H1 (cell line): ENCODE data around the gene GPC3. TPM values are rescaled to one million over a fixed set of nuclear protein-coding genes. Genes with fewer than 3 reads are reported as not detected.

Source experiments
- CTCF ChIA-PET: fragments of 300-600 bp; sonication (Branson Sonifier 250); formaldehyde crosslinking; loops from one replicate; lab custom pipeline; 2021; ENCODE audit not compliant: partially characterized antibody; lab: Charles Lee
- POLR2A ChIA-PET: fragments of 300-600 bp; sonication (Branson Sonifier 250); formaldehyde crosslinking; loops from one replicate; lab custom pipeline; 2021; ENCODE audit warnings: inconsistent platforms; ENCODE audit not compliant: partially characterized antibody; lab: Charles Lee
- DNase-seq, 2 experiments: peaks; one replicate each; pipeline versions ENCODE4 v3.0.0 to v3.0.0-alpha.2; 2010 to 2022; ENCODE audit warnings: low spot score in 2 of 2, low read depth in 1 of 2, mixed read lengths in 1 of 2
- FAIRE-seq: peaks from 2 replicates; lab custom pipeline; 2011; peaks lifted over from hg19 to GRCh38; lab: Jason Lieb, UNC
- H2AFZ ChIP-seq: 2 replicates; pipeline ENCODE4 v1.8.1; 2012; ENCODE audit warnings: low read length, inconsistent platforms
- H2AK5ac ChIP-seq: 2 replicates; pipeline ENCODE4 v1.6.1; 2013; ENCODE audit warnings: low read depth, low read length
- H2BK120ac ChIP-seq: replicated peaks from 2 replicates; pipeline ENCODE3; 2013; ENCODE audit warnings: low read depth, low read length, inconsistent platforms
- H2BK12ac ChIP-seq: 2 replicates; pipeline ENCODE4 v1.6.1; 2013; ENCODE audit warnings: low read depth, low read length
- H2BK15ac ChIP-seq: 2 replicates; pipeline ENCODE4 v1.6.1; 2013; ENCODE audit warnings: low read length
- H2BK20ac ChIP-seq: 2 replicates; pipeline ENCODE4 v1.6.1; 2013; ENCODE audit warnings: low read length
- H2BK5ac ChIP-seq: 2 replicates; pipeline ENCODE4 v1.6.1; 2013; ENCODE audit warnings: low read depth, low read length
- H3K14ac ChIP-seq: 2 replicates; pipeline ENCODE4 v1.6.1; 2013; ENCODE audit warnings: inconsistent platforms; ENCODE audit not compliant: insufficient read length
- H3K18ac ChIP-seq: 2 replicates; pipeline ENCODE4 v1.6.1; 2013; ENCODE audit warnings: low read length; ENCODE audit errors: extremely low read depth
- H3K23ac ChIP-seq: 2 replicates; pipeline ENCODE4 v1.6.1; 2013; ENCODE audit warnings: inconsistent platforms; ENCODE audit not compliant: insufficient read length
- H3K23me2 ChIP-seq: 2 replicates; pipeline ENCODE4 v1.6.1; 2013; ENCODE audit warnings: low read depth, low read length
- H3K27ac ChIP-seq: 2 replicates; pipeline ENCODE4 v1.6.1; 2011; ENCODE audit warnings: low read depth, low read length, inconsistent platforms
- H3K27me3 ChIP-seq, 4 experiments: replicated peaks in 1 of 4; 1 replicate in 1 of 4; 2 replicates in 3 of 4; pipeline versions ENCODE4 v1.6.1 to v1.8.1; 2011 to 2013; ENCODE audit warnings: low read length in 3 of 4, mild to moderate bottlenecking in 3 of 4, inconsistent platforms in 2 of 4, mixed read lengths in 2 of 4, moderate library complexity in 1 of 4; ENCODE audit not compliant: control insufficient read depth in 3 of 4, insufficient read depth in 3 of 4; ENCODE audit errors: extremely low read depth in 1 of 4
- H3K36me3 ChIP-seq, 4 experiments: 2 replicates each; pipeline versions ENCODE4 v1.6.1 to v1.8.1; 2011 to 2013; ENCODE audit warnings: mild to moderate bottlenecking in 4 of 4, low read length in 3 of 4, moderate library complexity in 2 of 4, control low read depth in 1 of 4, inconsistent platforms in 1 of 4; ENCODE audit not compliant: insufficient read depth in 4 of 4, control insufficient read depth in 2 of 4
- H3K4ac ChIP-seq: replicated peaks from 2 replicates; pipeline ENCODE3; 2013; ENCODE audit warnings: low read length, low read depth, mixed read lengths, inconsistent platforms; ENCODE audit not compliant: insufficient read length
- H3K4me1 ChIP-seq, 4 experiments: replicated peaks in 1 of 4; 1 replicate in 1 of 4; 2 replicates in 3 of 4; pipeline versions ENCODE4 v1.6.1 to v1.8.1; 2011 to 2013; ENCODE audit warnings: low read length in 3 of 4, inconsistent platforms in 2 of 4, mixed read lengths in 1 of 4; ENCODE audit not compliant: insufficient read depth in 4 of 4, control insufficient read depth in 3 of 4
- H3K4me2 ChIP-seq, 2 experiments: 2 replicates each; pipeline versions ENCODE4 v1.6.1 to v1.8.1; 2011 to 2013; ENCODE audit warnings: low read depth in 2 of 2, low read length in 2 of 2, control low read depth in 1 of 2, inconsistent platforms in 1 of 2, mild to moderate bottlenecking in 1 of 2; ENCODE audit not compliant: insufficient read depth in 1 of 2
- H3K4me3 ChIP-seq, 4 experiments: fragments of 200-600, 300-600 bp in 1 of 4; sonication (generic), shearing (Covaris generic), sonication (Bioruptor Twin) in 1 of 4; 2 replicates each; pipeline versions ENCODE4 v1.5.1 to v1.8.1; 2011 to 2016; ENCODE audit warnings: low read length in 4 of 4, low read depth in 3 of 4, control low read depth in 2 of 4, inconsistent platforms in 2 of 4, mild to moderate bottlenecking in 2 of 4, mixed read lengths in 1 of 4, moderate library complexity in 1 of 4; ENCODE audit not compliant: insufficient read depth in 2 of 4; ENCODE audit errors: extremely low read depth in 1 of 4
- H3K56ac ChIP-seq: replicated peaks from 2 replicates; pipeline ENCODE3; 2013; ENCODE audit warnings: low read depth, mild to moderate bottlenecking, mixed read lengths, low read length, inconsistent platforms; ENCODE audit not compliant: insufficient read length
- H3K79me1 ChIP-seq: 2 replicates; pipeline ENCODE4 v1.6.1; 2013; ENCODE audit warnings: low read depth, low read length, control low read depth
- H3K79me2 ChIP-seq, 2 experiments: 2 replicates each; pipeline versions ENCODE4 v1.6.1 to v1.8.1; 2012 to 2013; ENCODE audit warnings: low read length in 2 of 2, mild to moderate bottlenecking in 2 of 2, inconsistent platforms in 1 of 2; ENCODE audit not compliant: insufficient read depth in 2 of 2, control insufficient read depth in 1 of 2
- H3K9ac ChIP-seq, 4 experiments: replicated peaks in 1 of 4; 1 replicate in 1 of 4; 2 replicates in 3 of 4; pipeline versions ENCODE4 v1.6.1 to v1.8.1; 2011 to 2013; ENCODE audit warnings: low read depth in 3 of 4, low read length in 3 of 4, control low read depth in 2 of 4, mild to moderate bottlenecking in 2 of 4, moderate library complexity in 2 of 4, inconsistent platforms in 1 of 4; ENCODE audit errors: extremely low read depth in 1 of 4
- H3K9me3 ChIP-seq, 2 experiments: 2 replicates each; pipeline versions ENCODE4 v1.6.1 to v1.8.1; 2012 to 2013; ENCODE audit warnings: mild to moderate bottlenecking in 2 of 2, moderate library complexity in 2 of 2, control low read depth in 1 of 2, inconsistent platforms in 1 of 2, low read depth in 1 of 2, low read length in 1 of 2, mixed read lengths in 1 of 2; ENCODE audit not compliant: insufficient read depth in 2 of 2
- H4K20me1 ChIP-seq, 2 experiments: replicated peaks in 1 of 2; 2 replicates each; pipeline versions ENCODE3 to v1.8.1; 2011 to 2013; ENCODE audit warnings: inconsistent platforms in 2 of 2, low read length in 2 of 2, mild to moderate bottlenecking in 1 of 2; ENCODE audit not compliant: insufficient read depth in 2 of 2, control insufficient read depth in 1 of 2
- H4K5ac ChIP-seq: 2 replicates; pipeline ENCODE4 v1.6.1; 2013; ENCODE audit warnings: low read length, low read depth, mixed read lengths, inconsistent platforms; ENCODE audit not compliant: insufficient read length
- H4K8ac ChIP-seq: 2 replicates; pipeline ENCODE4 v1.8.0; 2013; ENCODE audit warnings: mild to moderate bottlenecking, moderate library complexity, low read length, inconsistent platforms; ENCODE audit not compliant: insufficient read depth; ENCODE audit errors: extremely low read depth
- H4K91ac ChIP-seq: replicated peaks from 2 replicates; pipeline ENCODE3; 2013; ENCODE audit warnings: low read length, mixed read lengths, inconsistent platforms; ENCODE audit not compliant: insufficient read length
- BCL11A ChIP-seq, 2 experiments: IDR thresholded peaks; one replicate each; pipeline ENCODE4 v1.6.1; 2011; ENCODE audit warnings: low read depth in 2 of 2, low read length in 2 of 2, mild to moderate bottlenecking in 2 of 2
- GTF2F1 ChIP-seq: IDR thresholded peaks from 2 replicates; pipeline ENCODE4 v1.6.1; 2012; ENCODE audit warnings: low read depth, low read length, improper control_type of control experiment, borderline replicate concordance
- HDAC2 ChIP-seq, 2 experiments: fragments of 300-600 bp in 1 of 2; sonication (generic) in 1 of 2; IDR thresholded peaks; 2 replicates each; pipeline ENCODE4 v1.6.1; 2011 to 2012; ENCODE audit warnings: low read depth in 2 of 2, low read length in 2 of 2, mild to moderate bottlenecking in 2 of 2, moderate library complexity in 2 of 2, borderline replicate concordance in 1 of 2, inconsistent platforms in 1 of 2
- HDAC6 ChIP-seq: IDR thresholded peaks from one replicate; pipeline ENCODE4 v1.7.1; 2012; ENCODE audit warnings: low read depth, mild to moderate bottlenecking, inconsistent platforms, low read length, moderate library complexity
- POU5F1 ChIP-seq: IDR thresholded peaks from 2 replicates; pipeline ENCODE4 v1.6.1; 2011; ENCODE audit warnings: low read depth, mild to moderate bottlenecking, low read length, moderate library complexity
- RBBP5 ChIP-seq: IDR thresholded peaks from 2 replicates; pipeline ENCODE4 v1.7.1; 2012; ENCODE audit warnings: low read depth, mild to moderate bottlenecking, inconsistent platforms, low read length, moderate library complexity, borderline replicate concordance
- RXRA ChIP-seq: IDR thresholded peaks from 2 replicates; pipeline ENCODE4 v1.6.1; 2011; ENCODE audit warnings: low read depth, mild to moderate bottlenecking, low read length, moderate library complexity; ENCODE audit not compliant: insufficient read depth
- SAP30 ChIP-seq: fragments of 300-600 bp; sonication (generic); IDR thresholded peaks from 2 replicates; pipeline ENCODE4 v1.7.1; 2012; ENCODE audit warnings: low read length, moderate library complexity, mild to moderate bottlenecking, inconsistent platforms; ENCODE audit not compliant: insufficient read depth, insufficient replicate concordance
- SIRT6 ChIP-seq: IDR thresholded peaks from one replicate; pipeline ENCODE4 v1.7.1; 2012; ENCODE audit warnings: low read length, inconsistent platforms
- SIX5 ChIP-seq: IDR thresholded peaks from 2 replicates; pipeline ENCODE4 v1.6.1; 2011; ENCODE audit warnings: mild to moderate bottlenecking, low read depth, low read length
- YY1 ChIP-seq: IDR thresholded peaks from 2 replicates; pipeline ENCODE4 v1.6.1; 2011; ENCODE audit warnings: low read depth, mild to moderate bottlenecking, low read length
- ZNF274 ChIP-seq: IDR thresholded peaks from 2 replicates; pipeline ENCODE4 v1.7.0; 2012; ENCODE audit warnings: low read length, borderline replicate concordance; ENCODE audit errors: extremely low read depth
- WGBS, 2 experiments: shearing (Covaris generic) in 1 of 2; methylation state at CpG; one replicate each; pipeline versions ENCODE4 v1.1.6 to v1.1.7; 2013 to 2015; ENCODE audit warnings: low lambda C conversion rate in 2 of 2, mixed read lengths in 2 of 2, inconsistent platforms in 1 of 2, low coverage in 1 of 2, missing lambda C conversion rate in 1 of 2; ENCODE audit not compliant: insufficient replicate concordance in 2 of 2, insufficient coverage in 1 of 2, insufficient read length in 1 of 2; ENCODE audit errors: extremely low coverage in 1 of 2, missing lambda C conversion rate in 1 of 2; 5-methylcytosine and 5-hydroxymethylcytosine counted together
- polyA plus RNA-seq, 7 experiments: library from polyadenylated mRNA; depleted of rRNA in 3 of 7; stranded (reverse) in 5 of 7; unstranded in 2 of 7; fragments of >200 nt in 5 of 7; fragments of 200-250 nt in 2 of 7; gene quantifications; 1 replicate in 5 of 7; 2 replicates in 1 of 7; 4 replicates in 1 of 7; pipeline versions ENCODE4 v1.2.1 to v1.2.3, GENCODE V29; 2011 to 2013; ENCODE audit warnings: missing spikeins in 2 of 7, mixed read lengths in 2 of 7
- total RNA-seq: library from RNA; stranded (reverse); fragmentation: NEBNext Ultra II Directional; extraction: Animal tissue kit (Norgen Biotek cat#: 25700); gene quantifications from 2 replicates; pipeline ENCODE4 v1.2.1, GENCODE V29; 2021

The GPC3 gene
- total and polyA plus RNA-seq, 2 of the 8 experiments (the other 6 are each of a cell fraction or from before 2014, with no cell fraction given), result 64.8 to 71.9 TPM

DNA sequence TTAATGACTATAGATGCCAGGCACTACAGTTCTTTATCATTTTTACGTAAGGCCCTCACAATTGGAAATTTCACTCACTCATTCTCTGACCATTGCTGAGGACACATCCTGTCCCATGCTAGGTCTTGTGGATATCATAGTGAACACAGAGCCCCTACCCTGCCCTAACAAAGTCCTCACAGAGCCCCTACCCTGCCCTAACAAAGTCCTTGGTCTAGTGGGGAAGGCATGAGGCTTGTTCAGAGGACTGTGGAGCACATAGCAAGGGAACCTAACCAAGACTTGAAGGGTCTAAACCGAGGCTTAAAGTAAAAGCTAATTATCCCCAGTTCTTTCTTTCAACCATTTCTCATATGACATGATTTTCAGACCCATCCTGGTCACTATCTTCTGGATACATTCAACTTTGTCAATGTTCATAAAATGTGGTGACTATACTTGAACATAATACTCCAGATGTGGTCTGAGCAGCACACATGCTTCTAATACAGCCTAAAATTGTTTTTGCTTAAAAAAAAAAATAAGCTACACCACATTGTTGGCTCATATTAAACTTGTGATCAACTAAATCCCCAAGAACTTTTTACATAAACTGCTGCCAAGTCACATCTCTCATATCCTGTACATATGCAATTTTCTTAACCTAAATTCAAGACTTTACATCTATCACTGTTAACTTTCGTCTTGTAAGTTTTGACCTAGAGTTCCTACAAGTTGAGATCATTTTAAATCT is 77.0 kb downstream of the GPC3 start:
- Histone ChIP-seq H2BK15ac (no peak overlapping the region), H3K4me2 (no peak overlapping the region), H2AK5ac (no peak overlapping the region), H3K14ac (no peak overlapping the region), H3K23me2 (no peaks in the 10 kb centered on the region), H3K4me3 (no peak overlapping the region), H3K56ac (no peak overlapping the region), H3K23ac (no peak overlapping the region), H2BK20ac (no peak overlapping the region), H4K91ac (no peak overlapping the region), H3K9ac (no peak overlapping the region), H3K79me1 (no peaks in the 10 kb centered on the region), H3K4me1 (peaks cover 0 to 8% (median 3%) of the 10 kb centered on the region in 4 experiments; a peak in 5 of 7 replicates), H3K79me2 (no peaks in the 10 kb centered on the region), H2AFZ (no peak overlapping the region), H2BK12ac (no peak overlapping the region), H4K8ac (no peak overlapping the region), H3K27me3 (no peaks in the 10 kb centered on the region), H2BK5ac (no peak overlapping the region), H2BK120ac (no peak overlapping the region), H3K18ac (no peak overlapping the region), H3K27ac (no peak overlapping the region), H4K5ac (no peak overlapping the region), H4K20me1 (no peaks in the 10 kb centered on the region), H3K9me3 (no peaks in the 10 kb centered on the region), H3K36me3 (no peaks in the 10 kb centered on the region), H3K4ac (no peak overlapping the region)
- ChIA-PET POLR2A (no interaction called here), CTCF (interaction anchor here (1.1 kb wide), 1 partner anchor 17 kb away, joined by 3 read pairs; no protein-coding TSS in a partner anchor)
- DNase-seq (no peak), FAIRE-seq (no peak)
- 93% methylated on average over 3 of the region's 3 CpGs; no CpG with 5 or more reads in 1 of the 2 experiments for WGBS, 2 experiments
- no peak for TF ChIP-seq POU5F1
- no peak for TF ChIP-seq RBBP5
- no peak for TF ChIP-seq SIRT6
- no peak for TF ChIP-seq ZNF274
- TF ChIP-seq HDAC2 (IDR thresholded peaks at IDR 0.05; ENCODE audit: borderline replicate concordance in 1 of 2, low read depth in 2 of 2, low read length in 2 of 2), result no peak
- no peak for TF ChIP-seq GTF2F1
- TF ChIP-seq SIX5, result no peak
- TF ChIP-seq RXRA, result no peak
- no peak for TF ChIP-seq BCL11A (IDR thresholded peaks at IDR 0.05; ENCODE audit: low read depth in 2 of 2, low read length in 2 of 2)
- no peak for TF ChIP-seq YY1
- no peak for TF ChIP-seq HDAC6
- TF ChIP-seq SAP30, result no peak
